NCI-H82 treated with DMSO at 0.1 percent for 48 hours (cell line): Measurements from ENCODE around the gene STARD5.
"Not testable (repeated sequence)": the region's sequence is repeated elsewhere in the genome, so short reads cannot be mapped to it uniquely, and the experiment has no call there.

Experiments
- DNase-seq: peaks from one replicate; lab custom pipeline; 2025; ENCODE audit not compliant: unreplicated experiment; lab: John Stamatoyannopoulos, UW

STARD5 gene

DNA sequence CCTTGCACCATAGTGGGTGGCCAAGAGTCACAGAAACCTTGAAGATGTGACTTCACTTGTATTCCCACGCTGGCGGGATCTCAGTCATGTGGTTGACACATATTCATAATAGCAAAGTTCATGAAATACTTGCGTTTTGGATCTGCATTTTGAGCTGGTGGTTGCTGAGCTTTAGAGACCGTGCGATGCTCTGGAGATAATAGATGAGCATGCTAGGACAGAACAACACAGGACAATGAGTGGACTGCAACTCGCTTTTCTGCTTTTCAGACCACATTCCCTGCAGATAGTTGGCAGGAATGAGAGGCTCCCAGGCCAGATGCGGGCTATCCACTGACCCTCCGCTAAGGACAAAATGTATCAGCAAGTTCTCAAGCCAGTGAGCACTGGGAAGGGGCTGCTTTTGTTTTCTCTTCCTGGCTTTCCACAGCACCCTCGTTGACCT is 13.8 kb upstream of the STARD5 start:
- no peak for DNase-seq

DNA sequence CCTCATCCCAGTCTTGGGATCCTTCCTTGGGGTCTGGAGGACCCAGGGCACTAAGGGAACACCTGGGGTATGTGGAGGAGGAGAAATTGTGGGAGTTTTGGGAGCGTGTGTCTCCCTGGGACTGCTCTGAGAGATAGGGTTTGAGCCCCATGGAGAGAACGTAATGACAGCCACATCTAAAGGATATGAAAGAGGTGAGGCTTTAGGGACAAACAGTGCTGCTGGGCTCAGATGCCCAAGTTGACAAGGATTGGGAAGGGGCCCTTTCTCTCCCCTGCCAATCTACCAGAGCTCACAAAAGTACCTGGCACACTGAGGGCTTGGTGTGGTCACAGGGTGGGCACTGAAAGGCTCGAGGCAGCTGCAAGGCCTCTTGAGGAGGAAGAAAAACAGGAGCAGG is 13.3 kb upstream of the STARD5 start:
- DNase-seq: no peak

DNA sequence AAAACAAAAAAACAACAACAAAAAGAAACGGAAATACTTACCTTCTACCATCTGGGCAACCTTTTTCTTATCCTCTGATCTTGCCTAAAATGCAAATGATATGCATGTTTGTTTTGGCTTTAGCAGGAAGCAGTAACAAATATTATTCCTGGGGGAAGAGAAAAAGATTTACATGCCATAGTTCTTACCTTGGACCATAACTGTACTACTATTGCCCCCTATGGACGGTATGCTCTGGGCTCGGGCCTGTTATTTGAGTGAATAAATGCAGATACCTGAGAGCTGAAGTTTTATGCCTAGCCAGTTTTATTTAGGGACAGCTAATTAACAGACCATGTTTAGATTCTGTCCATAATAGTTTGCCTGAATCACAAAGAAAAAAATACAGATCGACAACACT is 12.6 kb upstream of the STARD5 start:
- no peak for DNase-seq

DNA sequence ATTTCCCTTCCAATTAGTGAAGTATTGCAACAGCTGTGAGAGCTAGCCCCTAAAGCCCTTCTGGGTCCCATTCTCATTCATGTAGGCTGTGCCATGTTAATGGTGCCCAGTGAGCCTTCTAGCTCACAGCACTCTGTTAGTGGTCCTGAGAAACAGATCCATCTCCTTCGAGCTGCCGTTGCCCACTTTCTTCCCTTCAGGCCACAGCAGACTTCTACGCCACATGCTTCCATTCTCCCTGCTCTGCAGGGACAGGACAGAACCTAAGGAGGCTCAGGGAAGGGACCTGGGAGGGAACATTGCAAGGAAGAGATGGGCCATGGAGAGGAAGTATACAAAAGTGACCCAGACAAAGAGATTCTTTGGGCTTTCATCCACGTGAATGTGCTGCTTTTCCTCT is 11.7 kb upstream of the STARD5 start:
- no peak for DNase-seq

DNA sequence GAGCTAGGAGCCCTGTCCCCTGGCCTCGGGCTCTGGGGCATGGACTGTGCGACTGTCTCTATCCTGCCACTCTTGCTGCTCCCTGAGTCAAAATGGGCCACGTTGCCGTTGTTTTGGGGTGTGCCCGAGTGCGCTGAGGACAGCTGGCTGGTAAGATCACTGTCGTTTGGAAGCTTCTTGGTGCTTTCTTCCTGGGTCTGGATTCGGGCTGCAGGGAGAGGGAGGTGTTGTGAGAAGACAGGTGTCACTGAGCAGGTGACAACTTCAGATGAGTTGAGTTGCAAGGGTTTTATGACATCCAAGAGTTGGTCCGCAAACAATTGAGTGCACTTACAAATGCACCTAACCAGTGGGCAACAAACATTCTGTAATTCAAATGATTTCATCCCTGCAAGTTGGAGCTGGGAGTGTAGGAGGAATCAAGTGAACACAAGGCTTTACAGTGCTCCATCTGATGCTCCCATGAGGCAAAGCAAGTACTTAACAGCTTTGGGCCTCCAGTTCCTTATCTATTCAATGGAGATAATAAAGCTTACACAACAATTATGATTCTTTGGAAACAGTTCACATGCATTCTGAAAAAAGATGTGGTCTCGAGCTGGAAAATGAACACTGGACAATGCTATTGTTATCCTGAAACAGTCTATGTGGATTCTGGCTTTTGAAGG is 11.0 kb upstream of the STARD5 start:
- DNase-seq: no peak

DNA sequence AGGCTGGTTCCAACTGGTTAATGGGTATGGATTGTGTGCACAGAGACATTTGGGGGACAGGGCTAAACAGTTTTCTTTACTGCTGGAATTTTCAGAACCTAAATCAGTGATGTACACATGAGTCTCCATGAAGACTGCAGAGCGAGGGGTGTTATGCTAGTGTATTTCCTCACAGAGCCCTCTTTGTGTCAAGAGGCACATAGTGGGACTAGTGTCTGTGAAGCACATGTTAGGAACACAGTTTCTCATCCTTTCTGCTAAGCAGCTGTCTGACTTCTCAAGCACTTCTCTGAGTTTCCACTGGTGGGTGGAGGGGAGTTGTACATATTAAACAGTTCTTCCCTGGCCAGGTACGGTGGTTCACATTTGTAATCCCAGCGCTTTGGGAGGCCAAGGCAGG is 9.4 kb upstream of the STARD5 start:
- no peak for DNase-seq

DNA sequence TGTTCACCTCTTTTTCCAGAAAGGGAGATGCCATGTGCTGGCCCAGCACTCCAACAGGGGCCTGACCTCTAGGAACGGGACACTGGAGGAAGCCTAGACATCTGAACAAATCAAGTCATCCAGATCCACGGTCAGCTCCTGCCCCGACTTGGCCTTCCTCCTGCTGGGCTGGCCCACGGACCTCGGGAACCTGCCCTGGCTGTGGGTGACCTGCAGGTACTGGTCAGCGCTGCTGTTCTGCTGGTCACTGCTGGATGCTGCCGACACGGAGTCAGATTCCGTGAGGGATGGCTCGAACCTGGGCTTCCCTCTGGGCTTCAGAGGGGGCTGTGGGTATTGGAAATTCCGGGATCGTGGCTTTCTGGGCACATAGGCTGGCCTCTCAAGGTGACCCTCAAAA is 8.4 kb upstream of the STARD5 start:
- DNase-seq: no peak

DNA sequence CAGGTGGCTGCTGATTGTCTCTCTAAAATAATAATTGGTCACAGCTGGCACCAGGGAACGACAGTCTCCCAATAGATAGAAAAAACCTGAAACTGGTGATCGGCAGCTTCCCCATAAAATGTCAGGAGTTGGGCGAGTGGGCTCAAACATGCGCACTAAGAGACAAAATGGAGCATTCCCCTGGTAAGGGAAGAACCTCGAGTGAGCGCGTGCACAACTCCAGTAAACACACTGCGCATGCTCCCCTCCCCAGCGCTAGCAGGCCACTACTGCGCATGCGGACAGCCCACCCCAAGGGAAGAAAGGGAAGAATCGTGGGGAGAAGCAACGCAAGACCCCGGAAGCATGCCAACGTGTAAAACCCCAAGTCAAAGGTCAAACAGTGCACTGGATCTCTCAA is 7.7 kb upstream of the STARD5 start:
- DNase-seq: no peak

DNA sequence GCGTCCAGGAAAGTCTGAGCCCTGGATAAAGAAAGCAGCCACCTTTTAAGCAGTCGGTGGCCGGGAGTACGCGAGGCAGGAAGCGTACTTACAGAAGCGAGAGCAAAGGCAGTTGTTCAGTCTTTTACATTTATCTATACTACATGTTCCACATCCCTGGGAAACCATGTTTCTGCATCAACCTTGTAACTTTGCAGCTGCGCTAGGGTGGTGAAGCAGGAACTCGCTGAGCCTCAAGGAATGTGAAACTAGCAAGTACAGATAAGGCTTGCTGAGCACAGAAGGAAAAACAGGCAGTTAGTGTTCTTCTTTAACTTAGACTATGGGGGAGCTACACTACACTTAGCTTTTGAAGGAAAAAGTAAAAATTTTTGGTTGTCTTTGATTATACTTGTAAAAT is 7.2 kb upstream of the STARD5 start:
- DNase-seq: not testable (repeated sequence)

DNA sequence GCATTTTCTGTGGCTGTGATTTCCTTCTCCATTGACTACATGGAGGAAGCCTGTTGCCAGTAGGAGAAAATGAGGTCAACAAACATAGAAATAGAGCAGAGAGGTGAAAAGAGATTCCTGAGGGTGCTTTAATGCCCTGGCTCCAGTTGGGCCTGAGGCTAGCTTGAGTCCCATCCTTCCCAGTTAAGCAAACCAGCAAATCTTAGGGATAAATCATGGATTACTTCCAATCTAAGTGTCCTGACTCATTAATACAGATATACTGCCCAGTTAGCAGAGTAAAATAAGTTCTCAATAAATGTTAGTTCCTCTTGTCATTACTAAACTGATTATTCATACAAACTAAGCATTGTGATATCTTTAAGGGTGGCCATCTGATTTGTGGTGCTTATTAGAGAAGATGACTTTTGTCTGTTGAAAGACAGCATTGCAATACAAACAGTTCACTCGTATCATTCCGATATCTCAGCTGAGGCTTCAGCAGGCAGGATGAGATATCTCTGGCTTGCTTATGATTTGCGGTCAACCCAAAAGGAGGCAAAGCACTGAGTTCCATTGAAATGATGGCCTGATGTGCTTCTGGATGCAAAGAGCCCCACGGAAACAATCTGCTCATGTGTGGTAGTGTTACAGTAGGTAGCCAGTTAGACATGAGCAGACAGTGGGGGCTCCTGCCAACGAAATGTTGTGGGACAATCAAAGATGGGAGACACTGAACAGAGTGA is 6.6 kb upstream of the STARD5 start:
- DNase-seq: no peak

DNA sequence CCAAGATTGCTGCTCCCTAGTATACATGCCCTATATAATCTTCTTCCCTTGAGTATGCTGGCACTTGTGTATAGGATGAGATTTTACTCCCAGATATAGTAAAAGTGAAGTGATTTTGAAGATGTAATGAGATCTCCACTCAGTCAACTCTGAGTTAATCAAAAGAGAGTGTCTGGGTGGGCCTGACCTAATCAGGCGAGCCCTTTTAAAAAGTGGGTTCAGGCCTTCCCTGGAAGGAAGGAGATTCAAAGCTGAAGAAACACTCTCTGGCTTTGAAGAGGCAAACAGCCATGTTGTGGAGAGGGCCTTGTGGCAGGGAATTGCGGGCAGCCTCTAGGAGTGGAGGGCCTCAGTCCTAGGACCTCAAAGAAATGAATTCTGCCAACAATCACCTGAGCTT is 5.5 kb upstream of the STARD5 start:
- DNase-seq: no peak

DNA sequence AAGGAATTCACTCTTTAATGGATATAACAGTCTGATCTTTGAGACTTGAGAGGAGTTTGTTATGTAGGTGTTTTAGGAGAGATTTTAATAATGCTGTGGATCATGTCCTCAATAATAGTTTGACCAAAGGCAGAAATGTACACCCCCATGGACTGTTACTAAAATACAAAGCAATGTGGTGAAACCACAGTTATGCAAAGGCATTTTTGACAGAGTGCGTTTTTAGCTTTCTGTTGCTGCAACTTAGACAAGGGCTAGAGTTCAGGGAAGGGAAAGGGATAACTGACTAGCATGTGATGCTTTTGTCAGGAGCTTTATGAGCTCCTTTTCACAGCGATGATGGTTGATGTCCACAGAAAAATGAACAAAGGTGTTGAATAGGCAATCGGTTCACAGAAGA is 3.6 kb upstream of the STARD5 start:
- DNase-seq: no peak

DNA sequence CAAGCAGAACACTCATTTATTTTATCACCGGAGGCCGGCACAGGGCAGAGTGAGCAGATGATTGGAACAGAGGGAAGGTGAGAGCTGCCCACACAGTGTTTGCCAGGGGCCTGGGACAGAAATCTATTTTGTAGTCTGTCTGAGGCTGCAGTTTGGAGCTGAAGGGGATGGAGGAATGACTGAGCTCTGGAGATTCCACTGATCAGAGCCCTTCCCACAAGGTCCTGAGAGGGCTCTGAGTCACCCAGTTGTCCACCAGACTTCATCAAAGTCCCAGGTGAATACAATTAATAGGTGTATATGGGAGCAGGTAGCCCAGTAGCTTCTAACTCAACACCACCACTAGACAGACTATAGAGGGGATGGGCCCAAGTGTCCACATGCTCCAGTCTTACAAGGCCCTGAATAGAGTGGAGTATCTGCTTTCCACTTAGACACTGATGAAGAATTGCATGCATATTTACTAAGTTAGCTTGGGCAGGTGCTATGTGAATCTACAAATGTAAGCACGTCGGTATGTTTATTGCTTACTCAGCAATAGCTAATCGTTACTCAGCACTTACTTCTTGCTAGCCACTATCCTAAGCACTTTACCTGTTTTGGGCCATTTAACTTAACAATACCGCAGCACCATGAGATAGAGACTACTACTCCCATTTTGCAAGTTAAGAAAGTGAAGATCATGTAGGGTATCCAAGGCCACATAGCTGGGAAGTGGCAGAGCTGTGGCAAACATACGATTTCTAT is 2.7 kb upstream of the STARD5 start:
- DNase-seq: no peak

DNA sequence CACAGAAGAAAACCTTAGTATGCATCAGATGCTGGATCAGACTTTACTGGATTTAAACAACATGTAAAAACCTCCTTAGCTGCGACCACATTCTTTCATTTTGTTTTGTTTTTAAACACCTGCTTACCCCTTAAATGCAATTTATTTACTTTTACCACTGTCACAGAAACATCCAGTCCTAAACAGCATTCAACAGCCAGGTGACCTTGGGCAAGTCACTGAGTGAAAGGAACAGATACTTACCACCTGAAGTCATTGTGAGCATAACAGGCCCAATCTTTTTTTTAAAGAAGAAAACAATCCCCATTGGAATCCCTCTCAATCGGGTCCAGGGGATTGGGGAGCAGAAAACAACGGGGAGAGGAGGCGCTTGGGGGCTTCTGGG is 390 bp downstream of the STARD5 start:
- DNase-seq: no peak

DNA sequence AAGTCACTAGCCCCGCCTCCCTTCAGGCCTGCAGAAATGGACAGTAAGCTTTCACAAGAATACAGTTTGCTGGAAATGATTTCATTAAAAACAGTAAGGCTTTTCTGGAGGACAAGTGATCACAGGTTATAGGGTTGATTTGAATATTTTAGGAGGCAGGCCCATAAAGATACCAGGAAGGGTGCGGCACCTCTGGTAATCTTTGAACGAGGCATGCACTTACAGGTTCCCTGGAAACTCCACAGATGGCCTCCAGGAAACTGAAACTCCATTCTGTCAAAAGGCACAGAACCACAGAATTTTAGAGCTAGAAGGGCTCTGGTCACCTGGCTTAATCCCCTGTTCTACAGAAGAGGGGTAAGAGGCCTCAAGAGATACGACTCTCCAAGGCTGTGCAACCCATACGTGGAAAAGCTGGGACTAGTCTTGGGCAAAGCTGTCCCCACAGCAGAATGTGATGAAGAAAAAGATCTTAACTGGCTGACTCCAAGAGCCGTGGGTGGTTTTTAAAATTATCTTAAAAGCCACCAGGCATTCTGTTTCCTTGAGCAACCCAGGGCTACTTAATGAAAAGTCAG is 1.2 kb downstream of the STARD5 start:
- DNase-seq: no peak

DNA sequence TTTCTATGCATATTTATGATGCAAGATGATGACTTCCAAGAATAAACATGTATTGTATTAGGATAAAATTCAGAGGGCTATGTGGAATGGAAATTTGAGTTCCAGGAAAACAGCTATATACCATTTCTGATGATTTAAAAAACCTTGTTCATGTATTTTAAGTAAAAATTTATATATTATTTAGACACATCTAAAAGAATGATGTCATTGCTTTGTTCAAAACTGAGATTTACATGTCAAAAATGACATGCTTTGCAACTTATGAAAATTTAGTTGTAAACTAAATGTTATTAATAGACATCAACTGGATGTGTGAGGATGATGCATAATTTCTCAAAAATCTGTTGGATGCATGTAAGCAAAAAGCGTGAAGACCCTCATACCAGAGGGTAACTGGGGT is 2.3 kb downstream of the STARD5 start:
- no peak for DNase-seq

DNA sequence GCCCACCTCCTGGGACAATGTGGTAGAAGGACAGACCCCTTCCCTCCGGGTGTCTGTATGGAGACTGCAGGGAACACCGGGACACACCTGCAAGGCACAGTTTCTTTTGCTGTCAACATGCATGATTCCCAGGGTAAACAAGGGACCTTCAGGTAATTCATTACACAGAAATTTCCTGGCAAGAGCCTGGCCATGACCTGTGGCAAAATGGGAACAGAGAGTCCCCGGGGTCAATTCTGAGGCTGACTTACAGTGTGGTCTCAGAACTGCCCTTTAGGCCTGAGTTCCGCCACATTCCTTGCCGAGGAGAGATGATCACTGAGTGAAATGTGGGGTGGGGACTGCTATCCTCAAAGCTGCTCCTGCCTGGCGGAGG is 6.3 kb downstream of the STARD5 start:
- DNase-seq: no peak

DNA sequence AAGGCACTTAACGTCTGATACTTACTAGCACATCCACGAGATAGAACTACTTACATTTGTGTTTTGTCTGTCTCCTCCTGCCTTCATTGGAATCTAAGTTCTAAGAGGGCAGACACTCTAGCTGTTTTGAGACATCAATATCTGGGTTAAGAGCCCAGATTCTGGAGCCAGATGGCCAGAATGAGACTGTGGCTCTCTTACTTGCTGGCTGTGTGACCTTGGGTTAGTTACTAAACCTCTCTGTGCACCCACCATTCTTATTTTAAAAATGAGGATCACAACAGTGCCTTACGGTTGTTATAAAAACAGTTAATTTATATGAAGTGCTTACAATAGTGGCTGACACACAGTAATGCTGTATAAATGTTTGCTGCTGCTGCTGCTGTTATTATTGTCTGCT is 7.7 kb downstream of the STARD5 start:
- no peak for DNase-seq

DNA sequence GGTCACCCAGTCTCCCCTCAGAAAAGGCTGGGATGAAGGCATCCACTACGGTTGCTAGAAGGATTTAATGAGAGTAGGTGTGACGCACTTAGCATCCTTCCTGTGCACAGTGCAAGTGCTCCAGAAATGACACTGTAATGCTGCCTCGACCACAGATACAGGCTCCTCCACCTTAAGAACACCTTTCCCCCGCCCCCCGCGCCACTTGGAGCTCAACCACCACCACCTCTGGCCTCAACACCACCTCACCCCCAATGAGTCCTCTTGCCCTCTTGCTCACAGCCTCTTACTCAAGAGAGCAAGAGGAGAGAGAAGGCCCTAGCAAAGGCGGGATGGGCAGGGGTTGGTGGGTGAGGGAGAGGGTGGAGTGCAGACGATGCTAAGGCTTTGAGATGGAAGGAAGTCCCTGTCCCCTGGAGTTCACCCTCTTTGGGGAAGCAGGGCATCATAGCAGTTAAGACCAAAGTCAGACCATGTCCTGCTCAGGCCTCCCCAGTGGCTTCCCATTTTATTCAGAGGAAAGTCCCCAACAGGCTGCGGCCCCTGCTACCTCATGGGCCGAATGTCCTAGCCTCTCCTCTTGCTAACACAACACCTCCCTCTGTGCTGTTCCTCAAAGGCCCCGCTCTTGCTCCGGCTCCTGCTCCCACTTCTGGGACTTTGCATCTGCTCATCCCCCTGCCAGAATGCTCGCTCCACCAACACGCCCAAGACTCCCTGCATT is 8.3 kb downstream of the STARD5 start:
- no peak for DNase-seq

DNA sequence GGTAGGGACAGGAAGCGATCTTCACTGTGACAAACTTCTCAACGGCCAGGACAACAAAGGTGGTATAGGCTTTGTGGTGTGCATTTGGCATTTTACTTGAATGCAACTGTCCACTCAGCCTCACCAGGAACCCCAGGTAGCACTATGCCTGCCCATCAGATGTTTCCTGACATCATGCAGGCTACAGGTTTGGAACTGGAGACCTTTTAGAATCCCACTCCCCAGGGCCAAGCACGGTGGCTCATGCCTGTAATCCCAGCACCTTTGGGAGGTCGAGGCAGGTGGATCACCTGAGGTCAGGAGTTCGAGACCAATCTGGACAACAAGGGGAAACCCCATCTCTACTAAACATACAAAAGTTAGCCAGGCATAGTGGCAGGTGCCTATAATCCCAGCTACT is 9.6 kb downstream of the STARD5 start:
- no peak for DNase-seq

DNA sequence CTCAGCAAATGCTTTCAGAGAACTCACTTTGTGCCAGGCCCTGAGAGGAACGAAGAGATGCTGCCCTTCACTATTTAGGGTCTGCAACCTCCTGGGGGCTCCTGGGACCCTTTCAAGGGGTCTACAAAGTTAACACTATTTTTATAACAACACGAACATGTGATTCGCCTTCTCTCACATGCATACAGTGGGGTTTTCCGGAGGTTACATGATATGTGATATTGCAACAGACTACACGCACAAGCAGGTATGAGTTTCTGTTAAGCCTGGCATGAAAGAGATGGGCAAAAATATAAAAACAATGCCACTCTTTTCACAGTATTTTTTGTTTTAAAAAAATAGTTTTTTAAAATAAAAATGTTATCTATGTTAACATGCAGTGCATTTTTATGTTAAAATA is 10.3 kb downstream of the STARD5 start:
- no peak for DNase-seq
